ENCODE results near the gene ZFP82. TPM values are rescaled to one million over a fixed set of nuclear protein-coding genes. Genes with fewer than 3 reads are reported as not detected.

ZFP82 gene
- total RNA-seq (2014; rRNA removed; shearing (Covaris generic); ENCODE audit: low replicate concordance), result 0.36 and 3.4 TPM in 2 replicates

DNA sequence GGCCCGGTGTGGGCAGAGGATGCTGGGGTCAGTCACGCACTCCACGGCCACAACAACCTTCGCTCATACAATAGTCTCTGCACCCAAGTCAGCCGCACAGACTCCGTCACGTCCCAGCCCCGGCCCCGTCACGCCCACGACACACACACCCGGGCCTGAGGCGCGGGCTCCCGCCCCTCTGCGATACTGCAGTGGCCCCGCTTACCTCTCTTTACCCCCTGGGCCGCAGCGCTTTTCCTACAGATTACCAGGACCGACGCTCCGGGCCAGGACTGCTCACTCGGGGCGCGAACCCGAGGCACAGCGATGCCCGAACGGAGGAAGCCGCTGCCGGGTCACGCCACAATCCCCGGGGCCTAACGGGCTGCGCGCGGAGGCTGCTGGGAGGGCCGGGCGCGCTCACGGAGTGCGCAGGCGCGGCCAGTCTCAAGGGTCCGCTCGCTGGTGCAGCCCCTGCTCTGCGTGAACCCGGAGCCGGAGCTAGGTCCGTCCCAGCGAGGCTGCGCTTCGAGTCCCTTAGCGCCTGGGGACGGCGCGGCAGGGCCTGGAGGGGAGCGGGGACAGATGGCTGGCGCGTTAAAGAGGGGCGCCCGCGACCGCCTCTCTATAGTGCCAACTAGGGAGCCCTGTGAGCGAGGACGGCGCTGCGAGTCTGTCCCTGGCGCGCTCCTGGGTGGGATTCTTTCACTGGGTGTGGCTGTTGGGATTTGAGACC is at the start of gene ZFP82:
Gene ZFP82 (minus strand): TSS at position 358 of the 715 bp plus-strand sequence. CDS start 8,855 bp downstream, outside the sequence.
- Histone ChIP-seq H3K9me3 (peaks cover 14% of the 10 kb centered on the region), H3K36me3 (peaks cover 5% of the 10 kb centered on the region)
- peak; percentile 66 for DNase-seq

GRCh38 chr19:36460046-36460445 is 41.6 kb upstream of the ZFP82 start:
- no peak for DNase-seq
- Histone ChIP-seq H3K36me3 (no peaks in the 10 kb centered on the region), H3K9me3 (peaks cover 6% of the 10 kb centered on the region), H3K27me3 (no peaks in the 10 kb centered on the region), H3K4me3 (no peak overlapping the region)

More for the DNA sequence above, at the start of gene ZFP82:
- Histone ChIP-seq H3K4me3 (peak within 1 kb of the TSS; percentile 64), H3K27me3 (no peaks in the 10 kb centered on the region)

GRCh38 chr19:36456831-36457230 is 38.4 kb upstream of the ZFP82 start:
- DNase-seq, result no peak
- no peak overlapping the region for H3K4me3 ChIP-seq
- no peaks in the 10 kb centered on the region for H3K36me3 ChIP-seq
- H3K27me3 ChIP-seq, result no peaks in the 10 kb centered on the region
- H3K9me3 ChIP-seq, result peaks cover 14% of the 10 kb centered on the region

- DNase-seq, result no peak
- no peaks in the 10 kb centered on the region for H3K36me3 ChIP-seq
- H3K27me3 ChIP-seq, result no peaks in the 10 kb centered on the region
- H3K9me3 ChIP-seq, result peaks cover 34% of the 10 kb centered on the region
- no peak overlapping the region for H3K4me3 ChIP-seq
Observed at GRCh38 chr19:36449059-36449670, 30.7 kb upstream of the ZFP82 start.

DNA sequence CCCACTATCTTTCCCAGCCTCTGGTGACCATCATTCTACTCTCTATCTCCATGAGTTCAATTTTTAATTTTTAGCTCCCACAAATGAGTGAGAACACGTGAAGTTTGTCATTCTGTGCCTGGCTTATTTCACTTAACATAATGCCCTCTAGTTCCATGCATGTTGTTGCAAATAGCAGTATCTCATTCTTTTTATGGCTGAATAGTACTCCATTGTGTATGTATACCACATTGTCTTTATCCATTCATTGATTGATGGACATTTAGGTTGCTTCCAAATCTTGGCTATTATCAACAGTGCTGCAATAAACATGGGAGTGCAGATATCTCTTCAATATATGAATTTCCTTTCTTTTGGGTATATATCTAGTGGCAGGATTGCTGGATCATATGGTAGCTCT is 22.9 kb upstream of the ZFP82 start:
- Histone ChIP-seq H3K9me3 (peaks cover 8% of the 10 kb centered on the region), H3K27me3 (no peaks in the 10 kb centered on the region), H3K4me3 (no peak overlapping the region), H3K36me3 (no peaks in the 10 kb centered on the region)
- DNase-seq, result no peak

- H3K36me3 ChIP-seq, result no peaks in the 10 kb centered on the region
- peaks cover 2% of the 10 kb centered on the region; the same call in 1 of the 2 replicates for H3K9me3 ChIP-seq
- no peak overlapping the region for H3K4me3 ChIP-seq
- DNase-seq, result no peak
- no peaks in the 10 kb centered on the region for H3K27me3 ChIP-seq
Observed at GRCh38 chr19:36436531-36436930, 18.1 kb upstream of the ZFP82 start.

DNA sequence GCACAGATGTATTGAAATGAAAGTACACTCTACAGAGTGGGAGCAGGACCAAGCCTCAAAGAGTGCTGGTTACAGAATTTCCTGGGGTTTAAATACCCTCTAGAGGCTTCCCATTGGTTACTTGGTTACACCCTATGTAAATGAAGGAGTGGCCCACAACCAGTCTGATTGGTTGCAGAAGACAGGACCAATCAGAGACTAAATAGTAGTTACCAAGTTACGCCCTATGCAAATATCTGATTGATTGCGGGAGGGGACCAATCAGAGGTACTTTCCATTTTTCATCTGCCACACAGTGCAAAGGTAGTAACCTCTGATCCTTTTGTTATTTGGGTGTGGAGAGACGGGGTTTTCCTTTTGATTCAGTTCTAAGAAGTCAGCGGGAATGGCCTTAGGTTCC is 5.5 kb upstream of the ZFP82 start:
- H3K9me3 ChIP-seq, result peaks cover 4% of the 10 kb centered on the region
- H3K36me3 ChIP-seq, result no peaks in the 10 kb centered on the region
- no peak for DNase-seq
- no peaks in the 10 kb centered on the region for H3K27me3 ChIP-seq
- no peak overlapping the region for H3K4me3 ChIP-seq

- Histone ChIP-seq H3K27me3 (no peaks in the 10 kb centered on the region), H3K9me3 (peaks cover 7% of the 10 kb centered on the region), H3K4me3 (no peak overlapping the region), H3K36me3 (no peaks in the 10 kb centered on the region)
- no peak for DNase-seq
Observed at GRCh38 chr19:36421749-36422481, 3.5 kb upstream of the ZFP82 start.

- DNase-seq, result no peak
- Histone ChIP-seq H3K36me3 (peaks cover 3% of the 10 kb centered on the region), H3K4me3 (no peak overlapping the region), H3K9me3 (peaks cover 8% of the 10 kb centered on the region), H3K27me3 (no peaks in the 10 kb centered on the region)
Observed at GRCh38 chr19:36420961-36421748, 2.7 kb upstream of the ZFP82 start.

- DNase-seq, result no peak
- no peaks in the 10 kb centered on the region for H3K27me3 ChIP-seq
- H3K9me3 ChIP-seq, result peaks cover 14% of the 10 kb centered on the region
Observed at GRCh38 chr19:36417752-36418286, 625 bp downstream of the ZFP82 start.

DNA sequence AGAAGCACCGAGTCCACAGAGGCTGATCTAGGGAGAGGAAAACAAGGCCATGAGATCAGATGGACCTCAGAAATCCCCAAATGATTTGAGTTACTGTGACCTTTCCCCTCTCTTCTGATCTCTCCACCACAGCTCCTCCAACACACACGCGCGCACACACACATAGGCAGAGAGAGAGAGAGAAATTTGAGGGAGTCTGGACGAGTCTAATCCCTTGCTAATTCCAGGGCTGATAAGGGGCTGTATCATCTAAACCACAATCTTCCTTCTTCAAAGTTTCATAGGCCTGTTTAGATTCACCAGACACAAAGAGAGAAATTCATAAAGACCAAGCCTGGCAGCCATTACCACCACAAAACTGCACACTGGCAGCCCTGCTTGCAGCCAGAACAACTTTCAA is 8.6 kb downstream of the ZFP82 start:
- no peak for DNase-seq
- Histone ChIP-seq H3K36me3 (peaks cover 11% of the 10 kb centered on the region), H3K4me3 (no peak overlapping the region), H3K27me3 (no peaks in the 10 kb centered on the region), H3K9me3 (peaks cover 7% of the 10 kb centered on the region; the same call in 1 of the 2 replicates)

More at GRCh38 chr19:36417752-36418286, 625 bp downstream of the ZFP82 start:
- Histone ChIP-seq H3K36me3 (peaks cover 5% of the 10 kb centered on the region), H3K4me3 (peak overlapping the region; percentile 64)

DNA sequence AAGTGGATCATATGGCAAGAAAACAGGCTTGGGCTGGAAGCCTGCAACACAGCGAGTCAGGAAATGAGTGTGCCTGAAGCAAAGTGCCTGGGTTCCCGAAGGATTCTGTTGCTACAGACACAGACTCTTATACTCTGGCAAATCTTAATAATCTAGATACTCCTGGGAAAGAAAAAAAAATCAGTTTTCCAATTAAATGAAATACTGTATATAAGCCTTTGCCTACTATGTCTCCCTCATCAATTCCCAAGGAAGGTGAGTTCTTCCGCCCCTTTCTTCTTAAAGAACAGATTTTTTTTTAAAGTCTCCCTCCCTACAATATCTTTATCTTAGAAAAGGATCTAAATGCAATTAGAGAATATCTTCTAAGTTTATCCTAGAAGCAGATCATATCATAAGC is 10.3 kb downstream of the ZFP82 start:
- DNase-seq, result no peak
- Histone ChIP-seq H3K27me3 (no peaks in the 10 kb centered on the region), H3K36me3 (peaks cover 14% of the 10 kb centered on the region), H3K4me3 (no peak overlapping the region), H3K9me3 (0 out of 2 replicates have a peak, but pooled peaks cover 7% of the 10 kb centered on the region)

DNA sequence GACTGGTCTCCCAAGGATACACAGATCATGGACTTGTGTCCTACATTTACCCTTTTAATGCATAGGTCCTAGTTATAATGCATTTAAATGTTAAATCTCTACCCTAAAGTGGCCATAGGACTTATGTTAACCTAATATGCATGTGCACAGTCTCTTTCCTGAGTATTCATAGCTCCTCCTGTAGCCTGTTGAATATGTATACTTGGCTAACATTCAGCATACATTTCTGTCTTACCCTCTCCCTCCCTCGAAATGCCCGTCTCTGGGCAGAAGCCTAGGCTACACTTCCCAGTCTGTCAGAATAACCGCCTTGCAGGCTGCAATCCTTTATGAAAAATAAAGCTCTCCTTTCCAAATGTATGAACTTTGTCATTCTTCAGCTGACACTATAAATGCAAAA is 13.9 kb downstream of the ZFP82 start:
- DNase-seq, result no peak
- H3K27me3 ChIP-seq, result no peaks in the 10 kb centered on the region
- no peak overlapping the region for H3K4me3 ChIP-seq
- peaks cover 5% of the 10 kb centered on the region; the same call in 1 of the 2 replicates for H3K9me3 ChIP-seq
- H3K36me3 ChIP-seq, result peaks cover 21% of the 10 kb centered on the region

- DNase-seq, result no peak
- Histone ChIP-seq H3K27me3 (no peaks in the 10 kb centered on the region), H3K9me3 (peaks cover 13% of the 10 kb centered on the region), H3K36me3 (peaks cover 24% of the 10 kb centered on the region), H3K4me3 (no peak overlapping the region)
Observed at GRCh38 chr19:36401475-36401874, 17.0 kb downstream of the ZFP82 start.

DNA sequence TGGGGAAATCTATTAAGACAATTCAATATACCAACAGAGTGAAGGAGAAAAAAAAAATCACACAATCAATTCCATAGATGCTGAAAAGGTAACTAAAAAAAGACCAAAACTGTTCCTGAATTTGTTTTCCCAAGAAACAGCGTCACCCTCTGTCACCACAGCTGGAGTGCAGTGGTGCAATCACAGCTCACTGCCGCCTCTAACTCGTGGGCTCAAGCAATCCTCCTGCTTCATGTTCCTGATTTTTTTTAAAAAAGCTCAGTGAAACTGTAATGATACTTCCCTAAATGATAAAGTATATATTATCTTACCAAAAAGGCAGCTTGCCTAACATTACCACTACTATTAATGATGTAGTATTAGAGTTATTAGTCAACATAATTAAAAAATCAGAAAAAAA is 19.9 kb downstream of the ZFP82 start:
- H3K36me3 ChIP-seq, result peaks cover 31% of the 10 kb centered on the region
- no peak overlapping the region for H3K4me3 ChIP-seq
- H3K27me3 ChIP-seq, result no peaks in the 10 kb centered on the region
- DNase-seq, result no peak
- peaks cover 17% of the 10 kb centered on the region for H3K9me3 ChIP-seq

DNA sequence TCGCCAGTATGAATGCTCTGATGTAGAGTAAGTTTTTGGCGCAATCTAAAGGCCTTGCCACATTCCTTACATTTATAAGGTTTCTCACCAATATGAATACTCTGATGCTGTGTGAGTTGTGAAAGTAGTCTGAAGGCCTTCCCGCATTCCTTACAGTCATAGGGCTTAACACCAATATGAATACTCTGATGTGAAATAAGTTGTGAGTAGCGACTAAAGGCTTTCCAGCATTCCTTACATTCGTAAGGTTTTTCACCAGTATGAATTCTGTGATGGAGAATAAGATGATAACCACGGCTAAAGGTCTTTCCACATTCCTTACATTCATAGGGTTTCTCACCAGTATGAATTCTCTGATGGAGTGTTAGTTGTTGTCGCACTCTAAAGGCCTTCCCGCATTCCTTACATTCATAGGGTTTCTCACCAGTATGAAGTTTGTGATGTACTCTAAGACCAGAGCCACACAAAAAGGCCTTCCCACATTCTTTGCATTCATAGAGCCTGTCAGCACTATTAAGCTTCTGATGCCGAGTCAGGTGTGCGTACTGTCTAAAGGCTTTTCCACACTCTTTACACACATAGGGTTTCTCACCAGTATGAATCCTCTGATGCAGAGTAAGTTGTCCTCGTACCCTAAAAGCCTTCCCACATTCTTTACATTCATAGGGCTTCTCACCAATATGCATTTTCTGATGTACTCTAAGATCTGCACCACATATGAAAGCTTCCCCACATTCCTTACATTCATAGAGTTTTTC is 25.3 kb downstream of the ZFP82 start:
- Histone ChIP-seq H3K36me3 (peaks cover 36% of the 10 kb centered on the region), H3K9me3 (peaks cover 41% of the 10 kb centered on the region), H3K4me3 (no peak overlapping the region), H3K27me3 (no peaks in the 10 kb centered on the region)
- DNase-seq, result no peak
